CD4-positive, alpha-beta T cell (primary cell): ENCODE results near the gene VPS13D. TPM values are rescaled to one million over a fixed set of nuclear protein-coding genes. Genes with fewer than 3 reads are reported as not detected.

ENCODE experiments used
- ATAC-seq: fragments of 200-7000 bp; cut with Tn5 transposase; one replicate; pipeline ENCODE4 v1.10.0; 2022; ENCODE audit warnings: mild to moderate bottlenecking; ENCODE audit not compliant: poor library complexity
- CTCF ChIA-PET: fragments of 350-600 bp; sonication (Branson Sonifier 250); formaldehyde crosslinking; loops from one replicate; lab custom pipeline; 2021; ENCODE audit warnings: antibody characterized with exemption, inconsistent platforms; lab: Charles Lee
- POLR2A ChIA-PET: fragments of 350-600 bp; sonication (Branson Sonifier 250); formaldehyde crosslinking; loops from one replicate; lab custom pipeline; 2021; ENCODE audit warnings: antibody characterized with exemption, inconsistent platforms; lab: Charles Lee
- DNase-seq, 14 experiments: peaks; one replicate each; pipeline ENCODE4 v3.0.0-alpha.2; 2013 to 2020; ENCODE audit warnings: mixed read lengths in 2 of 14
- H3K27ac ChIP-seq, 2 donors: one replicate each; pipeline versions ENCODE4 v1.5.1 to v1.7.0; 2013; ENCODE audit warnings: low read length in 2 of 2, low read depth in 1 of 2, mild to moderate bottlenecking in 1 of 2
- H3K27me3 ChIP-seq, 2 experiments: 1 replicate in 1 of 2; 2 replicates in 1 of 2; pipeline versions ENCODE4 v1.6.1 to v1.7.0; 2013; ENCODE audit warnings: low read length in 2 of 2, control low read depth in 1 of 2, mild to moderate bottlenecking in 1 of 2, moderate library complexity in 1 of 2; ENCODE audit not compliant: insufficient read depth in 2 of 2, control insufficient read depth in 1 of 2
- H3K36me3 ChIP-seq: one replicate; pipeline ENCODE4 v1.6.1; 2013; ENCODE audit warnings: low read length, control low read depth; ENCODE audit not compliant: insufficient read depth
- H3K4me1 ChIP-seq: one replicate; pipeline ENCODE4 v1.6.1; 2013; ENCODE audit warnings: low read length, control low read depth; ENCODE audit not compliant: insufficient read depth
- H3K4me3 ChIP-seq: one replicate; pipeline ENCODE4 v1.5.1; 2013; ENCODE audit warnings: mild to moderate bottlenecking, low read length, moderate library complexity
- H3K9me3 ChIP-seq, 2 experiments: 1 replicate in 1 of 2; 2 replicates in 1 of 2; pipeline versions ENCODE4 v1.6.1 to v1.7.0; 2013; ENCODE audit warnings: low read length in 2 of 2, mild to moderate bottlenecking in 2 of 2, control low read depth in 1 of 2, moderate library complexity in 1 of 2; ENCODE audit not compliant: control insufficient read depth in 1 of 2, insufficient read depth in 1 of 2
- H3K27ac Mint-ChIP-seq: one replicate; pipeline ENCODE4 v1.8.0; 2020; ENCODE audit warnings: mixed read lengths
- H3K27me3 Mint-ChIP-seq: one replicate; pipeline ENCODE4 v1.8.0; 2021; ENCODE audit warnings: mixed read lengths
- H3K36me3 Mint-ChIP-seq: one replicate; pipeline ENCODE4 v1.8.0; 2021; ENCODE audit warnings: low read depth, mixed read lengths
- H3K4me1 Mint-ChIP-seq: one replicate; pipeline ENCODE4 v1.8.0; 2021; ENCODE audit warnings: low read depth, mixed read lengths
- H3K4me3 Mint-ChIP-seq: one replicate; pipeline ENCODE4 v1.8.0; 2020; ENCODE audit warnings: mild to moderate bottlenecking, mixed read lengths
- H3K9me3 Mint-ChIP-seq: one replicate; pipeline ENCODE4 v1.8.0; 2020; ENCODE audit warnings: mixed read lengths
- intact Hi-C, 2 experiments: fragments of 100-400 bp; cut with DNase I in 1 of 2; cut with micrococcal nuclease in 1 of 2; formaldehyde crosslinking; loops; one replicate each; pipeline versions ENCODE4 v1.15.1 to v1.9.0; 2023 to 2025; cut with DNase I, micrococcal nuclease
- total RNA-seq, 174 experiments: library from RNA in 2 of 174; stranded (reverse) in 2 of 174; gene quantifications; one replicate each; pipeline ENCODE4 v1.2.3 and lab custom pipeline; 2021 to 2026
- TF ChIP-seq, protein P1 (sequence below): fragments of 200-600 bp; IDR thresholded peaks from one replicate; pipeline ENCODE4 v1.8.0; 2022; ENCODE audit warnings: antibody characterized with exemption, mild to moderate bottlenecking

Gene VPS13D
- total RNA-seq, 2 experiments from 2014 or later = 63.0 to 67.3 TPM

DNA sequence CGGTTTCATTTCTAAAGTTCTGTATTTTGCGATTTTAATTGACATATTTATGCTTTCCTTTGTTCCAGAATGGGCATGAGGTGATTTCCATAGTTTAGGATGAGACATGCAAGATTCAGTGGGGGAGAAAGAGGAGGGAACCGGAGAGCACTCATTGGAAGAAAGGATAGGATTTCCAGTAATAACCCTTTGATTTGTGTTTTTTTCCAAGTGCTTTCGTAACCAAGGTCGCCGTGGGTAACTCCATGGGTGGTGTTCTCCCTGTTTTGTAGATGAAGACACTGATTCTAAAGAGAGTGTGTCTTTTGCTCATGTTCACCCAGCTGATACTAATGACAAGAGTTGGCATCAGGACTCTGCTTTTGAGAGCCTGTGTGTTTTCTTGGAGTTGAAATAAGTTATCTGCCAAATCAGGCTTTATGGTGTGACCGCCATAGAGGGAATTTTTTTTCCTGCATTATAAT is 218.1 kb downstream of the VPS13D start:
- ChIA-PET CTCF (interaction anchor here (1.0 kb wide), 1 partner anchor 172 kb away, joined by 3 read pairs; no protein-coding TSS in a partner anchor), POLR2A (interaction anchor here (1.5 to 5.8 kb wide), 6 partner anchors 10 to 31 kb away, joined by 4 to 25 read pairs (median 8); no protein-coding TSS in a partner anchor)
- Histone ChIP-seq H3K27me3 (no peaks in the 10 kb centered on the region), H3K9me3 (no peaks in the 10 kb centered on the region), H3K4me3 (no peak overlapping the region), H3K4me1 (peaks cover 51% of the 10 kb centered on the region), H3K27ac (no peak overlapping the region), H3K36me3 (peaks cover 6% of the 10 kb centered on the region)
- ATAC-seq (no peak), DNase-seq (no peak)
- Mint-ChIP-seq H3K27ac (peak overlapping the region; percentile 85), H3K9me3 (no peaks in the 10 kb centered on the region), H3K4me3 (peak overlapping the region; percentile 6), H3K4me1 (peaks cover 88% of the 10 kb centered on the region), H3K36me3 (peaks cover 34% of the 10 kb centered on the region), H3K27me3 (no peaks in the 10 kb centered on the region)
- TF ChIP-seq, protein P1, sequence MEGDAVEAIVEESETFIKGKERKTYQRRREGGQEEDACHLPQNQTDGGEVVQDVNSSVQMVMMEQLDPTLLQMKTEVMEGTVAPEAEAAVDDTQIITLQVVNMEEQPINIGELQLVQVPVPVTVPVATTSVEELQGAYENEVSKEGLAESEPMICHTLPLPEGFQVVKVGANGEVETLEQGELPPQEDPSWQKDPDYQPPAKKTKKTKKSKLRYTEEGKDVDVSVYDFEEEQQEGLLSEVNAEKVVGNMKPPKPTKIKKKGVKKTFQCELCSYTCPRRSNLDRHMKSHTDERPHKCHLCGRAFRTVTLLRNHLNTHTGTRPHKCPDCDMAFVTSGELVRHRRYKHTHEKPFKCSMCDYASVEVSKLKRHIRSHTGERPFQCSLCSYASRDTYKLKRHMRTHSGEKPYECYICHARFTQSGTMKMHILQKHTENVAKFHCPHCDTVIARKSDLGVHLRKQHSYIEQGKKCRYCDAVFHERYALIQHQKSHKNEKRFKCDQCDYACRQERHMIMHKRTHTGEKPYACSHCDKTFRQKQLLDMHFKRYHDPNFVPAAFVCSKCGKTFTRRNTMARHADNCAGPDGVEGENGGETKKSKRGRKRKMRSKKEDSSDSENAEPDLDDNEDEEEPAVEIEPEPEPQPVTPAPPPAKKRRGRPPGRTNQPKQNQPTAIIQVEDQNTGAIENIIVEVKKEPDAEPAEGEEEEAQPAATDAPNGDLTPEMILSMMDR = no peak
- intact Hi-C loops = loop anchor here (2.0 to 5.0 kb wide), 3 partner anchors 13 to 171 kb away; partner anchors contain the start of gene DHRS3 (in 1 of the 2)

DNA sequence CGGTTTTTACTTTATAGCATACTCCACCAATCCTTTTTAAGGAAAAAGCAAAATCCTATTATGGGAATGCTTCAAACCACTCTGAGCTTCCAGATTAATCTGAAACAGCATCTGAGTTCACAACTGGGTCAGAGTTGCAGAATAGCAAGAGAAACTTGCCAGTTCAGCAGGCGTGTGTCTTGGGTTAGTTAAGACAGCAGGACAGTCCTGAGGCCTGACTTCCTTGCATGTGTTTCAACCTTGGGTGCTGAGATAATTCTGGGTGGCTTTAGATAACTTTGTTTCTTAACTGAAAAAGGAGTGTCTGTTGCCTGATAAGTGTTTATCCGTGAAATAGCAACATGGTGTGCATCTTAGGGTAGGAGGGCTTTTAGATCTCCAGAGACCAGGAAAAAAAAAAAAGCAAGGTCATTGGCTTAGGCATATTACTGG is 218.9 kb downstream of the VPS13D start:
- Mint-ChIP-seq H3K4me1 (peaks cover 89% of the 10 kb centered on the region), H3K27me3 (no peaks in the 10 kb centered on the region), H3K9me3 (no peaks in the 10 kb centered on the region), H3K4me3 (no peak overlapping the region), H3K27ac (peak overlapping the region; percentile 85), H3K36me3 (peaks cover 28% of the 10 kb centered on the region)
- Histone ChIP-seq H3K4me1 (peaks cover 59% of the 10 kb centered on the region), H3K4me3 (peak overlapping the region; percentile 19), H3K27ac (peak overlapping the region; percentile 33 to 64), H3K9me3 (no peaks in the 10 kb centered on the region), H3K36me3 (peaks cover 6% of the 10 kb centered on the region), H3K27me3 (no peaks in the 10 kb centered on the region)
- TF ChIP-seq, protein P1 = no peak
- ChIA-PET CTCF (no interaction called here), POLR2A (interaction anchor here (0.5 to 5.8 kb wide), 11 partner anchors 10 to 170 kb away, joined by 3 to 25 read pairs (median 5); no protein-coding TSS in a partner anchor)
- intact Hi-C loops = loop anchor here (1.0 to 5.0 kb wide), 4 partner anchors 14 to 170 kb away; partner anchors contain the start of gene DHRS3 (in 1 of the 2)
- ATAC-seq (no peak), DNase-seq (peak in 1 of 14 experiments; percentile 13)

GRCh38 chr1:12450090-12450755 is 220.4 kb downstream of the VPS13D start:
- no peaks in the 10 kb centered on the region for H3K9me3 Mint-ChIP-seq
- CTCF ChIA-PET = no interaction called here

More at GRCh38 chr1:12450090-12450755, 220.4 kb downstream of the VPS13D start:
- H3K9me3 ChIP-seq = no peaks in the 10 kb centered on the region
- Mint-ChIP-seq H3K27ac (peak overlapping the region; percentile 85), H3K4me1 (peaks cover 93% of the 10 kb centered on the region), H3K36me3 (peaks cover 16% of the 10 kb centered on the region), H3K27me3 (no peaks in the 10 kb centered on the region), H3K4me3 (peak overlapping the region; percentile 65)
- no peaks in the 10 kb centered on the region for H3K27me3 ChIP-seq
- H3K4me3 ChIP-seq = peak overlapping the region; percentile 19
- peaks cover 5% of the 10 kb centered on the region for H3K36me3 ChIP-seq
- TF ChIP-seq, protein P1 = no peak
- peak; percentile 28 for ATAC-seq
- H3K4me1 ChIP-seq = peaks cover 71% of the 10 kb centered on the region
- DNase-seq = peak in 2 of 14 experiments; percentile 14 to 28
- POLR2A ChIA-PET = interaction anchor here (0.7 to 5.8 kb wide), 10 partner anchors 8 to 168 kb away, joined by 3 to 25 read pairs (median 4); partner anchors contain the start of gene DHRS3
- H3K27ac ChIP-seq = peak overlapping the region; percentile 56 to 64
- intact Hi-C loops = loop anchor here (2.0 to 10.0 kb wide), 2 partner anchors 23 to 305 kb away; no protein-coding TSS in a partner anchor
